SHP77 (cell line): ENCODE data around the gene C1orf87.

Experiments used
- DNase-seq, 2 experiments: peaks; one replicate each; lab custom pipeline; 2025; lab: John Stamatoyannopoulos, UW

The C1orf87 gene

GRCh38 chr1:59947047-59947938, 126.3 kb downstream of the C1orf87 start:
- DNase-seq = peak; percentile 58 to 69

- DNase-seq = no peak
Measured at GRCh38 chr1:59945790-59946189, 127.8 kb downstream of the C1orf87 start.
